Measurements from ENCODE around the gene MATN1. TPM values are rescaled to one million over a fixed set of nuclear protein-coding genes. Genes with fewer than 3 reads are reported as not detected.

MATN1 gene
- total and polyA plus RNA-seq, 2 of the 4 experiments (the other 2 are of a cell fraction), result 0.27 TPM; not detected in 1

- Histone ChIP-seq H3K4me3 (ENCODE audit: insufficient read depth, low read depth, low read length) (no peak overlapping the region), H2BK15ac (ENCODE audit: low read depth, low read length) (no peak overlapping the region), H4K8ac (ENCODE audit: low read depth in 2 of 2, low read length in 2 of 2) (no peak overlapping the region), H3K36me3 (ENCODE audit: control insufficient read depth, insufficient read depth, low read length) (no peaks in the 10 kb centered on the region), H2AFZ (replicated peaks; ENCODE audit: low read length, poor library complexity) (no peak overlapping the region), H2BK120ac (ENCODE audit: low read depth, low read length) (no peak overlapping the region), H3K56ac (ENCODE audit: extremely low read depth, insufficient read depth, low read length) (no peak overlapping the region), H3K27me3 (ENCODE audit: control insufficient read depth, insufficient read depth, low read length) (peaks cover 4% of the 10 kb centered on the region), H3K23ac (ENCODE audit: low read depth, low read length) (no peak overlapping the region), H2BK5ac (ENCODE audit: low read depth, low read length, poor library complexity, severe bottlenecking) (no peak overlapping the region), H4K5ac (ENCODE audit: low read depth, low read length) (no peak overlapping the region), H2AK9ac (replicated peaks; ENCODE audit: low read depth, low read length, poor library complexity) (no peak overlapping the region), H4K91ac (ENCODE audit: insufficient read depth, low read depth, low read length) (no peak overlapping the region), H3K14ac (replicated peaks; ENCODE audit: low read depth, low read length) (no peak overlapping the region), H3K79me1 (ENCODE audit: low read depth in 1 of 2, low read length in 2 of 2) (no peaks in the 10 kb centered on the region), H4K20me1 (ENCODE audit: insufficient read depth, low read length) (no peaks in the 10 kb centered on the region), H3K9ac (ENCODE audit: low read depth, low read length) (no peak overlapping the region), H3K4me2 (ENCODE audit: low read depth, low read length) (no peak overlapping the region; the same call in 1 of the 2 replicates), H3K4ac (ENCODE audit: low read depth, low read length) (no peak overlapping the region), H3K4me1 (ENCODE audit: control insufficient read depth, insufficient read depth, low read length) (no peaks in the 10 kb centered on the region), H2AK5ac (ENCODE audit: low read depth, low read length) (no peak overlapping the region), H2BK20ac (ENCODE audit: low read depth, low read length) (no peak overlapping the region), H3K9me1 (ENCODE audit: insufficient read depth, low read length) (no peaks in the 10 kb centered on the region), H3K9me3 (ENCODE audit: control insufficient read depth, insufficient read depth, low read length) (no peaks in the 10 kb centered on the region), H3K18ac (ENCODE audit: low read depth, low read length) (no peak overlapping the region), H3K27ac (ENCODE audit: insufficient read depth, low read length) (no peak overlapping the region)
- POLR2A ChIA-PET (ENCODE audit: unreplicated experiment), result no interaction called here
- intact Hi-C loops (cut with micrococcal nuclease) (no loop called here), in situ Hi-C loops (cut with MboI; ENCODE audit: low sequenced_read_pairs) (no loop called here), dilution Hi-C loops (cut with HindIII; ENCODE audit: low sequenced_read_pairs, unreplicated experiment) (no loop called here)
- no CpG with 5 or more reads among the region's 2 CpGs for WGBS, 2 experiments (ENCODE audit: extremely low coverage in 2 of 2, insufficient read length in 1 of 2)
- BruUV-seq (replicated peaks), result no TSS peak
- TF ChIP-seq CTCF (conservative IDR thresholded peaks at IDR 0.05; ENCODE audit: low read depth, low read length) (no peak), BHLHE40 (IDR thresholded peaks at IDR 0.05; ENCODE audit: low read depth, low read length) (no peak), NFE2L2 (IDR thresholded peaks at IDR 0.05; ENCODE audit: low read depth, low read length) (no peak), MAFK (IDR thresholded peaks at IDR 0.05; ENCODE audit: low read depth, low read length) (no peak), USF2 (IDR thresholded peaks at IDR 0.05; ENCODE audit: low read depth, low read length) (no peak), CEBPB (IDR thresholded peaks at IDR 0.05; ENCODE audit: low read depth, low read length) (no peak), FOS (IDR thresholded peaks at IDR 0.05; ENCODE audit: low read depth, low read length) (no peak)
- DNase-seq, result no peak
- CTCF ChIA-PET, result no interaction called here
- no peak for ATAC-seq (ENCODE audit: low read depth)
Measured at GRCh38 chr1:30675289-30675688, 48.1 kb downstream of the MATN1 start.

All from IMR-90 (cell line).